ENCODE measurements around the gene OR52E5. TPM values are rescaled to one million over a fixed set of nuclear protein-coding genes. Genes with fewer than 3 reads are reported as not detected.

The OR52E5 gene
- total RNA-seq, 2 donors from 2014 or later = not detected

DNA sequence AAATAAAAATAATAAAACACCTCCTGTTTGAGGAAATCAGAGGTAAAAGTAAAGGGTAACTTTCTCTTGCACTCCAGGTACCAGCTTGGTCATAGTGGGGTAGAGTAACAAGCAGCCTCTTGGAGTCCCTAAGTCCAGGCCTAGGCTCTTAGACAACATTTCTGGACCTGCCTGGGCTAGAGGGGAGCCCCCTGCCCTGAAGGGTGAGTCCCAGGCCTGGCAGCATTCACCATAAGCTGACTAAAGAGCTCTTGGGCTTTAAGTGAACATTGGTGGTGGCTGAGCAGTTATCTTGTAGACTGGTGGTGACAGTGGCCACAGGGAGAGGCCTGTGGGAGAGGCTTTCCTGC lies 30.4 kb downstream of the OR52E5 start:
- H3K27me3 ChIP-seq (ENCODE audit: control insufficient read depth, insufficient read depth, low read length, poor library complexity, severe bottlenecking) = no peaks in the 10 kb centered on the region
- H3K27ac ChIP-seq (ENCODE audit: low read depth, low read length) = no peak overlapping the region
- Mint-ChIP-seq H3K36me3 (ENCODE audit: low read depth) (no peaks in the 10 kb centered on the region), H3K9me3 (peaks cover 33% of the 10 kb centered on the region), H3K27ac (no peak overlapping the region), H3K4me1 (no peaks in the 10 kb centered on the region), H3K27me3 (ENCODE audit: insufficient read depth) (no peaks in the 10 kb centered on the region), H3K4me3 (no peak overlapping the region)
- no peaks in the 10 kb centered on the region for H3K36me3 ChIP-seq (ENCODE audit: control insufficient read depth, insufficient read depth, low read length)
- no peak overlapping the region for H3K4me3 ChIP-seq (ENCODE audit: low read length)
- no peak overlapping the region for H3K9ac ChIP-seq (ENCODE audit: extremely low read depth, low read length, poor library complexity, severe bottlenecking)
- no peak for DNase-seq
- TF ChIP-seq, protein P1, sequence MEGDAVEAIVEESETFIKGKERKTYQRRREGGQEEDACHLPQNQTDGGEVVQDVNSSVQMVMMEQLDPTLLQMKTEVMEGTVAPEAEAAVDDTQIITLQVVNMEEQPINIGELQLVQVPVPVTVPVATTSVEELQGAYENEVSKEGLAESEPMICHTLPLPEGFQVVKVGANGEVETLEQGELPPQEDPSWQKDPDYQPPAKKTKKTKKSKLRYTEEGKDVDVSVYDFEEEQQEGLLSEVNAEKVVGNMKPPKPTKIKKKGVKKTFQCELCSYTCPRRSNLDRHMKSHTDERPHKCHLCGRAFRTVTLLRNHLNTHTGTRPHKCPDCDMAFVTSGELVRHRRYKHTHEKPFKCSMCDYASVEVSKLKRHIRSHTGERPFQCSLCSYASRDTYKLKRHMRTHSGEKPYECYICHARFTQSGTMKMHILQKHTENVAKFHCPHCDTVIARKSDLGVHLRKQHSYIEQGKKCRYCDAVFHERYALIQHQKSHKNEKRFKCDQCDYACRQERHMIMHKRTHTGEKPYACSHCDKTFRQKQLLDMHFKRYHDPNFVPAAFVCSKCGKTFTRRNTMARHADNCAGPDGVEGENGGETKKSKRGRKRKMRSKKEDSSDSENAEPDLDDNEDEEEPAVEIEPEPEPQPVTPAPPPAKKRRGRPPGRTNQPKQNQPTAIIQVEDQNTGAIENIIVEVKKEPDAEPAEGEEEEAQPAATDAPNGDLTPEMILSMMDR (conservative IDR thresholded peaks at IDR 0.05) = no peak
- H3K4me1 ChIP-seq (ENCODE audit: control insufficient read depth, insufficient read depth, low read length) = no peaks in the 10 kb centered on the region
- H3K9me3 ChIP-seq (ENCODE audit: control insufficient read depth, low read length) = no peaks in the 10 kb centered on the region

DNA sequence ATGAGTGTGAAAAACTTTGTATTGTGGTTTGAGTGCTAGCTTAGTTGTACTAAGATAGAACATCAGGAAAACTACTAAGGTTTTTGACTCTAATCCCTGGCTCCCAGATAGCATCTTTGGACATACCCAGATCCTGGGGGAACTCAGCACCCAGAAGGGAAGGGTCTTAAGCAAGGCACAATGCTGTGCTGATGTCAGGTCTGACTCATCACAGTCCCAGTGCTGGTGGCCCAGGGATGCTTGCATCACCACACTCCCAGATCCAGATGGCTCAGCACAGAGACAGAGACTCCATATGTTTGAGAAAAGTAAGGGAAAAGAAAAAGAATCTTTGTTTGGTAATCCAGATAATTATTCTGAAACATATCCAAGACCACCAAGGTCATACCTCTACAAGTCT lies 30.8 kb downstream of the OR52E5 start:
- Mint-ChIP-seq H3K4me1 (no peaks in the 10 kb centered on the region), H3K9me3 (peaks cover 33% of the 10 kb centered on the region), H3K27me3 (ENCODE audit: insufficient read depth) (no peaks in the 10 kb centered on the region), H3K36me3 (ENCODE audit: low read depth) (no peaks in the 10 kb centered on the region), H3K4me3 (no peak overlapping the region), H3K27ac (no peak overlapping the region)
- Histone ChIP-seq H3K9me3 (ENCODE audit: control insufficient read depth, low read length) (no peaks in the 10 kb centered on the region), H3K9ac (ENCODE audit: extremely low read depth, low read length, poor library complexity, severe bottlenecking) (no peak overlapping the region), H3K27me3 (ENCODE audit: control insufficient read depth, insufficient read depth, low read length, poor library complexity, severe bottlenecking) (no peaks in the 10 kb centered on the region), H3K36me3 (ENCODE audit: control insufficient read depth, insufficient read depth, low read length) (no peaks in the 10 kb centered on the region), H3K4me3 (ENCODE audit: low read length) (no peak overlapping the region), H3K27ac (ENCODE audit: low read depth, low read length) (no peak overlapping the region), H3K4me1 (ENCODE audit: control insufficient read depth, insufficient read depth, low read length) (no peaks in the 10 kb centered on the region)
- DNase-seq = no peak
- TF ChIP-seq, protein P1 (conservative IDR thresholded peaks at IDR 0.05) = no peak

- no peaks in the 10 kb centered on the region for H3K4me1 Mint-ChIP-seq
- peaks cover 40% of the 10 kb centered on the region for H3K9me3 Mint-ChIP-seq
- H3K9ac ChIP-seq (ENCODE audit: extremely low read depth, low read length, poor library complexity, severe bottlenecking) = no peak overlapping the region
- H3K4me1 ChIP-seq (ENCODE audit: control insufficient read depth, insufficient read depth, low read length) = no peaks in the 10 kb centered on the region
- no peak overlapping the region for H3K4me3 ChIP-seq (ENCODE audit: low read length)
- DNase-seq = no peak
- H3K27ac Mint-ChIP-seq = no peak overlapping the region
- TF ChIP-seq, protein P1 (conservative IDR thresholded peaks at IDR 0.05) = no peak
- H3K4me3 Mint-ChIP-seq = no peak overlapping the region
- 96 to 99% methylated on average over 11 to 17 of the region's 17 CpGs for WGBS, 2 experiments (ENCODE audit: insufficient coverage in 1 of 2, insufficient read length in 1 of 2)
- no peaks in the 10 kb centered on the region for H3K36me3 ChIP-seq (ENCODE audit: control insufficient read depth, insufficient read depth, low read length)
- H3K9me3 ChIP-seq (ENCODE audit: control insufficient read depth, low read length) = no peaks in the 10 kb centered on the region
- H3K27me3 Mint-ChIP-seq (ENCODE audit: insufficient read depth) = no peaks in the 10 kb centered on the region
- no peaks in the 10 kb centered on the region for H3K27me3 ChIP-seq (ENCODE audit: control insufficient read depth, insufficient read depth, low read length, poor library complexity, severe bottlenecking)
- no peaks in the 10 kb centered on the region for H3K36me3 Mint-ChIP-seq (ENCODE audit: low read depth)
- H3K27ac ChIP-seq (ENCODE audit: low read depth, low read length) = no peak overlapping the region
Observed at GRCh38 chr11:5928271-5928670, 35.3 kb downstream of the OR52E5 start.

Data from endodermal cell (in vitro differentiated cells).